ENCODE data around the gene LINC00305.

The LINC00305 gene

GRCh38 chr18:64103986-64104385 lies 44.9 kb downstream of the LINC00305 start:
- DNase-seq (ENCODE audit: low read depth), result no peak
- no peak overlapping the region for H3K4me3 ChIP-seq (ENCODE audit: low read depth, low read length)
- no peak for TF ChIP-seq MYC (IDR thresholded peaks at IDR 0.05; ENCODE audit: low read depth, low read length)
- peak; percentile 10 for TF ChIP-seq CTCF (IDR thresholded peaks at IDR 0.05; ENCODE audit: low read depth, low read length)
- no peak for TF ChIP-seq POLR2A (IDR thresholded peaks at IDR 0.05; ENCODE audit: extremely low read depth, insufficient read length)
- no peak for TF ChIP-seq MAX (IDR thresholded peaks at IDR 0.05; ENCODE audit: low read depth, low read length)

GRCh38 chr18:64100116-64100922 lies 48.6 kb downstream of the LINC00305 start:
- TF ChIP-seq MYC (IDR thresholded peaks at IDR 0.05; ENCODE audit: low read depth, low read length) (no peak), MAX (IDR thresholded peaks at IDR 0.05; ENCODE audit: low read depth, low read length) (no peak)
- no peak for DNase-seq (ENCODE audit: low read depth)
- H3K4me3 ChIP-seq (ENCODE audit: low read depth, low read length), result no peak overlapping the region

- no peak overlapping the region for H3K4me3 ChIP-seq (ENCODE audit: low read depth, low read length)
- TF ChIP-seq CTCF (IDR thresholded peaks at IDR 0.05; ENCODE audit: low read depth, low read length) (no peak), POLR2A (IDR thresholded peaks at IDR 0.05; ENCODE audit: extremely low read depth, insufficient read length) (no peak), MAX (IDR thresholded peaks at IDR 0.05; ENCODE audit: low read depth, low read length) (no peak), MYC (IDR thresholded peaks at IDR 0.05; ENCODE audit: low read depth, low read length) (no peak)
- no peak for DNase-seq (ENCODE audit: low read depth)
Measured at GRCh38 chr18:64099244-64099643, 49.6 kb downstream of the LINC00305 start.

GRCh38 chr18:64097497-64097896 lies 51.4 kb downstream of the LINC00305 start:
- TF ChIP-seq CTCF (IDR thresholded peaks at IDR 0.05; ENCODE audit: low read depth, low read length) (no peak), MYC (IDR thresholded peaks at IDR 0.05; ENCODE audit: low read depth, low read length) (no peak), MAX (IDR thresholded peaks at IDR 0.05; ENCODE audit: low read depth, low read length) (no peak), POLR2A (IDR thresholded peaks at IDR 0.05; ENCODE audit: extremely low read depth, insufficient read length) (no peak)
- no peak for DNase-seq (ENCODE audit: low read depth)
- no peak overlapping the region for H3K4me3 ChIP-seq (ENCODE audit: low read depth, low read length)

GRCh38 chr18:64095056-64095455 lies 53.8 kb downstream of the LINC00305 start:
- no peak overlapping the region for H3K4me3 ChIP-seq (ENCODE audit: low read depth, low read length)
- TF ChIP-seq POLR2A (IDR thresholded peaks at IDR 0.05; ENCODE audit: extremely low read depth, insufficient read length), result no peak
- no peak for TF ChIP-seq MAX (IDR thresholded peaks at IDR 0.05; ENCODE audit: low read depth, low read length)
- TF ChIP-seq CTCF (IDR thresholded peaks at IDR 0.05; ENCODE audit: low read depth, low read length), result no peak
- no peak for TF ChIP-seq MYC (IDR thresholded peaks at IDR 0.05; ENCODE audit: low read depth, low read length)
- no peak for DNase-seq (ENCODE audit: low read depth)

- DNase-seq (ENCODE audit: low read depth), result no peak
- TF ChIP-seq POLR2A (IDR thresholded peaks at IDR 0.05; ENCODE audit: extremely low read depth, insufficient read length) (no peak), MYC (IDR thresholded peaks at IDR 0.05; ENCODE audit: low read depth, low read length) (no peak), CTCF (IDR thresholded peaks at IDR 0.05; ENCODE audit: low read depth, low read length) (no peak), MAX (IDR thresholded peaks at IDR 0.05; ENCODE audit: low read depth, low read length) (no peak)
- no peak overlapping the region for H3K4me3 ChIP-seq (ENCODE audit: low read depth, low read length)
Measured at GRCh38 chr18:64094210-64094609, 54.7 kb downstream of the LINC00305 start.

All from NB4 (cell line).